Ovary (tissue), 9 donors: ENCODE measurements around the gene SRGAP2. TPM values are rescaled to one million over a fixed set of nuclear protein-coding genes. Genes with fewer than 3 reads are reported as not detected.
"Not testable (repeated sequence)": the region's sequence is repeated elsewhere in the genome, so short reads cannot be mapped to it uniquely, and the experiment has no call there.

Source experiments
- DNase-seq, 5 donors: peaks; one replicate each; pipeline ENCODE4 v3.0.0-alpha.2; 2019 to 2020
- H3K27ac ChIP-seq, 2 donors: fragments of 200-600 bp; one replicate each; pipeline versions ENCODE4 v1.5.1 to v1.8.0; 2019 to 2022
- H3K27me3 ChIP-seq: fragments of 200-600 bp; one replicate; pipeline ENCODE4 v1.8.0; 2022
- H3K36me3 ChIP-seq: fragments of 200-600 bp; sonication (generic); one replicate; pipeline ENCODE4 v1.5.1; 2019
- H3K4me1 ChIP-seq: one replicate; pipeline ENCODE4 v1.8.1; 2013; ENCODE audit warnings: mild to moderate bottlenecking, moderate library complexity; ENCODE audit not compliant: insufficient read depth
- H3K4me3 ChIP-seq: fragments of 200-600 bp; sonication (generic); one replicate; pipeline ENCODE4 v1.5.1; 2017
- H3K9me3 ChIP-seq, 2 donors: fragments of 200-600 bp in 1 of 2; sonication (generic) in 1 of 2; one replicate each; pipeline versions ENCODE4 v1.5.1 to v1.8.1; 2013 to 2019; ENCODE audit warnings: mild to moderate bottlenecking in 1 of 2, moderate library complexity in 1 of 2
- WGBS, 3 donors: extraction: QIAGEN DNeasy Blood & Tissue Kit in 1 of 3; methylation state at CpG; one replicate each; pipeline versions ENCODE4 v1.1.5 to v1.1.7; 2013 to 2017; 5-methylcytosine and 5-hydroxymethylcytosine counted together
- intact Hi-C, 4 donors: fragments of 100-400 bp; cut with DNase I; formaldehyde crosslinking; loops; one replicate each; pipeline versions ENCODE4 v1.11.0 to v1.15.1; 2022 to 2023
- polyA plus RNA-seq, 2 donors: library from polyadenylated mRNA; stranded (reverse); fragments of 200-250 nt in 1 of 2; fragments of 350-450 nt in 1 of 2; fragmentation: Illumina TruSeq in 1 of 2; extraction: RNeasy Lipid Tissue Mini Kit (QIAGEN cat#74804) in 1 of 2; gene quantifications; one replicate each; pipeline ENCODE4 v1.2.3, GENCODE V29; 2013 to 2014
- total RNA-seq, 7 donors: library from RNA; depleted of rRNA in 2 of 7; stranded (reverse); fragments of >200 nt in 2 of 7; fragmentation: NEBNext Ultra II Directional in 3 of 7; extraction: Animal tissue kit (Norgen Biotek cat#: 25700) in 3 of 7; gene quantifications; one replicate each; pipeline versions ENCODE4 v1.1.0 to v1.2.4, GENCODE V29; 2016 to 2023
- donor health status: DM: no; HTN: no; CAD: no; lungs with moderate emphysema.
- donor health status: DM: no; HTN: no; CAD: no.
- donor health status: Bipolar disorder and iron deficiency.
- donor health status: DM: yes; HTN: yes; CAD: no.
- donor health status: DM: no; HTN: no; CAD: no.
- donor health status: DM: yes; HTN: yes; CAD: no.

The SRGAP2 gene
- total and polyA plus RNA-seq, 9 donors = 22.9 to 67.6 (median 51.8) TPM

- H3K9me3 ChIP-seq, DNase-seq, H3K36me3 ChIP-seq, H3K4me3 ChIP-seq, intact Hi-C loops, H3K4me1 ChIP-seq, H3K27me3 ChIP-seq, H3K27ac ChIP-seq: not testable (repeated sequence)
- 63 to 80% (median 65%) methylated on average over 4 of the region's 7 CpGs for WGBS, 3 donors
Observed at GRCh38 chr1:206215600-206216392, 12.5 kb downstream of the SRGAP2 start.

GRCh38 chr1:206218285-206218684 is 14.9 kb downstream of the SRGAP2 start:
- DNase-seq, H3K4me1 ChIP-seq, H3K27ac ChIP-seq, intact Hi-C loops, H3K36me3 ChIP-seq, H3K9me3 ChIP-seq, H3K4me3 ChIP-seq, H3K27me3 ChIP-seq: not testable (repeated sequence)
- WGBS, 3 donors = 80 to 85% (median 80%) methylated on average over 1 to 2 of the region's 3 CpGs

GRCh38 chr1:206218765-206219164 is 15.4 kb downstream of the SRGAP2 start:
- H3K27me3 ChIP-seq, H3K9me3 ChIP-seq, intact Hi-C loops, H3K36me3 ChIP-seq, DNase-seq, H3K4me1 ChIP-seq, H3K27ac ChIP-seq, H3K4me3 ChIP-seq: not testable (repeated sequence)
- WGBS, 3 donors = no CpG with 5 or more reads among the region's 2 CpGs

GRCh38 chr1:206219514-206220331 is 16.4 kb downstream of the SRGAP2 start:
- H3K27ac ChIP-seq, H3K27me3 ChIP-seq, intact Hi-C loops, H3K4me3 ChIP-seq, H3K4me1 ChIP-seq, DNase-seq, H3K9me3 ChIP-seq, H3K36me3 ChIP-seq: not testable (repeated sequence)
- 6 to 25% (median 19%) methylated on average over 3 to 7 of the region's 13 CpGs for WGBS, 3 donors

- intact Hi-C loops, H3K36me3 ChIP-seq, H3K27ac ChIP-seq, H3K4me3 ChIP-seq, H3K9me3 ChIP-seq, DNase-seq, H3K4me1 ChIP-seq, H3K27me3 ChIP-seq: not testable (repeated sequence)
- WGBS, 3 donors = 38 to 55% (median 48%) methylated on average over 4 of the region's 4 CpGs
Observed at GRCh38 chr1:206220332-206221000, 17.1 kb downstream of the SRGAP2 start.

GRCh38 chr1:206221585-206221984 is 18.2 kb downstream of the SRGAP2 start:
- H3K27me3 ChIP-seq, DNase-seq, intact Hi-C loops, H3K9me3 ChIP-seq, H3K4me3 ChIP-seq, H3K27ac ChIP-seq, H3K4me1 ChIP-seq, H3K36me3 ChIP-seq: not testable (repeated sequence)
- no CpG with 5 or more reads among the region's 4 CpGs for WGBS, 3 donors

- H3K4me3 ChIP-seq, H3K9me3 ChIP-seq, H3K27ac ChIP-seq, H3K27me3 ChIP-seq, DNase-seq, H3K4me1 ChIP-seq, H3K36me3 ChIP-seq, intact Hi-C loops: not testable (repeated sequence)
- WGBS, 3 donors = 38 to 49% (median 48%) methylated on average over 2 of the region's 6 CpGs
Observed at GRCh38 chr1:206224190-206224776, 20.9 kb downstream of the SRGAP2 start.

GRCh38 chr1:206225386-206225785 is 22.0 kb downstream of the SRGAP2 start:
- 89 to 96% (median 90%) methylated on average over 4 of the region's 4 CpGs for WGBS, 3 donors
- H3K4me1 ChIP-seq, H3K4me3 ChIP-seq, DNase-seq, H3K9me3 ChIP-seq, H3K27ac ChIP-seq, H3K36me3 ChIP-seq, intact Hi-C loops, H3K27me3 ChIP-seq: not testable (repeated sequence)

- intact Hi-C loops, H3K36me3 ChIP-seq, DNase-seq, H3K4me3 ChIP-seq, H3K4me1 ChIP-seq, H3K27me3 ChIP-seq, H3K27ac ChIP-seq, H3K9me3 ChIP-seq: not testable (repeated sequence)
- WGBS, 3 donors = 80 to 85% (median 84%) methylated on average over 3 to 5 of the region's 5 CpGs
Observed at GRCh38 chr1:206226886-206227285, 23.5 kb downstream of the SRGAP2 start.

GRCh38 chr1:206229286-206229685 is 25.9 kb downstream of the SRGAP2 start:
- H3K27ac ChIP-seq, H3K36me3 ChIP-seq, H3K27me3 ChIP-seq, H3K4me3 ChIP-seq, H3K9me3 ChIP-seq, intact Hi-C loops, DNase-seq, H3K4me1 ChIP-seq: not testable (repeated sequence)
- 83 to 97% (median 90%) methylated on average over 2 of the region's 2 CpGs for WGBS, 3 donors

GRCh38 chr1:206231989-206232388 is 28.6 kb downstream of the SRGAP2 start:
- H3K4me1 ChIP-seq, H3K36me3 ChIP-seq, DNase-seq, intact Hi-C loops, H3K27ac ChIP-seq, H3K27me3 ChIP-seq, H3K9me3 ChIP-seq, H3K4me3 ChIP-seq: not testable (repeated sequence)
- WGBS, 3 donors = 44 to 54% (median 44%) methylated on average over 6 to 9 of the region's 9 CpGs
